Hepatocyte (in vitro differentiated cells): ENCODE results near the gene MRPL1. TPM values are rescaled to one million over a fixed set of nuclear protein-coding genes. Genes with fewer than 3 reads are reported as not detected.

Experiments used
- DNase-seq: peaks from one replicate; pipeline ENCODE4 v3.0.0-alpha.2; 2016; ENCODE audit warnings: low spot score
- H2AFZ ChIP-seq: fragments of 200-600 bp; sonication (generic); 2 replicates; pipeline ENCODE4 v1.6.0; 2016; ENCODE audit warnings: antibody characterized with exemption, mild to moderate bottlenecking
- H3K27ac ChIP-seq: fragments of 200-600 bp; sonication (generic); 2 replicates; pipeline ENCODE4 v1.5.1; 2016; ENCODE audit warnings: mild to moderate bottlenecking
- H3K27me3 ChIP-seq: fragments of 200-600 bp; sonication (generic); 2 replicates; pipeline ENCODE4 v1.6.1; 2016
- H3K36me3 ChIP-seq: fragments of 200-600 bp; sonication (generic); replicated peaks from 2 replicates; pipeline ENCODE4 v1.5.1; 2016; ENCODE audit warnings: low read depth; ENCODE audit not compliant: insufficient read depth
- H3K4me1 ChIP-seq: fragments of 200-600 bp; sonication (generic); 2 replicates; pipeline ENCODE4 v1.5.1; 2016; ENCODE audit warnings: mild to moderate bottlenecking, moderate library complexity; ENCODE audit not compliant: insufficient read depth
- H3K4me2 ChIP-seq: fragments of 200-600 bp; sonication (generic); 2 replicates; pipeline ENCODE4 v1.6.0; 2016
- H3K4me3 ChIP-seq: fragments of 200-600 bp; sonication (generic); 2 replicates; pipeline ENCODE4 v1.5.1; 2016; ENCODE audit warnings: mild to moderate bottlenecking
- H3K79me2 ChIP-seq: fragments of 200-600 bp; sonication (generic); 2 replicates; pipeline ENCODE4 v1.6.0; 2017; ENCODE audit warnings: mild to moderate bottlenecking
- H3K9me2 ChIP-seq: fragments of 200-600 bp; sonication (generic); replicated peaks from 2 replicates; pipeline ENCODE4 v1.6.0; 2017; ENCODE audit warnings: mild to moderate bottlenecking; ENCODE audit not compliant: insufficient read depth
- H3K9me3 ChIP-seq: fragments of 200-600 bp; sonication (generic); 2 replicates; pipeline ENCODE4 v1.5.1; 2016; ENCODE audit warnings: low read depth, mild to moderate bottlenecking
- H4K20me1 ChIP-seq: fragments of 200-600 bp; sonication (generic); 2 replicates; pipeline ENCODE4 v1.6.0; 2016; ENCODE audit warnings: mild to moderate bottlenecking; ENCODE audit not compliant: insufficient read depth, poor library complexity, severe bottlenecking
- EZH2 ChIP-seq: fragments of 200-600 bp; sonication (generic); IDR thresholded peaks from 2 replicates; pipeline ENCODE4 v1.6.1; 2016; ENCODE audit warnings: antibody characterized with exemption, mild to moderate bottlenecking, borderline replicate concordance
- EZH2phosphoT487 ChIP-seq: fragments of 200-600 bp; sonication (generic); IDR thresholded peaks from one replicate; pipeline ENCODE4 v1.6.1; 2018; ENCODE audit warnings: antibody characterized with exemption, mild to moderate bottlenecking, low read depth, moderate library complexity; ENCODE audit not compliant: unreplicated experiment, severe bottlenecking
- WGBS: methylation state at CpG from one replicate; pipeline ENCODE4 v1.1.6; 2016; ENCODE audit warnings: low lambda C conversion rate; ENCODE audit errors: missing lambda C conversion rate; 5-methylcytosine and 5-hydroxymethylcytosine counted together
- polyA plus RNA-seq: library from polyadenylated mRNA; unstranded; fragments of >200 nt; fragmentation: Nextera tagmentation; extraction: Ambion mirVana; gene quantifications from 2 replicates; pipeline ENCODE4 v1.2.1, GENCODE V29; 2016
- total RNA-seq: library from RNA; depleted of rRNA; stranded (reverse); fragments of >200 nt; gene quantifications from 2 replicates; pipeline ENCODE4 v1.2.3, GENCODE V29; 2014
- TF ChIP-seq, protein P1 (sequence below): fragments of 200-600 bp; sonication (generic); IDR thresholded peaks from 2 replicates; pipeline ENCODE4 v1.5.1; 2016; ENCODE audit warnings: antibody characterized with exemption, mild to moderate bottlenecking; ENCODE audit not compliant: poor library complexity

The MRPL1 gene
- total and polyA plus RNA-seq, 2 experiments from 2014 or later, result 19.6 to 27.2 TPM

GRCh38 chr4:77917601-77918000, 55.0 kb downstream of the MRPL1 start:
- Histone ChIP-seq H3K36me3 (no peaks in the 10 kb centered on the region), H3K4me1 (peaks cover 10% of the 10 kb centered on the region), H2AFZ (no peak overlapping the region), H4K20me1 (no peaks in the 10 kb centered on the region), H3K79me2 (no peaks in the 10 kb centered on the region), H3K4me2 (no peak overlapping the region), H3K27me3 (no peaks in the 10 kb centered on the region), H3K9me2 (no peaks in the 10 kb centered on the region), H3K9me3 (no peaks in the 10 kb centered on the region), H3K4me3 (no peak overlapping the region), H3K27ac (no peak overlapping the region)
- no peak for DNase-seq
- 98% methylated on average over 5 of the region's 5 CpGs for WGBS
- TF ChIP-seq EZH2phosphoT487 (no peak), EZH2 (no peak)
- TF ChIP-seq, protein P1, sequence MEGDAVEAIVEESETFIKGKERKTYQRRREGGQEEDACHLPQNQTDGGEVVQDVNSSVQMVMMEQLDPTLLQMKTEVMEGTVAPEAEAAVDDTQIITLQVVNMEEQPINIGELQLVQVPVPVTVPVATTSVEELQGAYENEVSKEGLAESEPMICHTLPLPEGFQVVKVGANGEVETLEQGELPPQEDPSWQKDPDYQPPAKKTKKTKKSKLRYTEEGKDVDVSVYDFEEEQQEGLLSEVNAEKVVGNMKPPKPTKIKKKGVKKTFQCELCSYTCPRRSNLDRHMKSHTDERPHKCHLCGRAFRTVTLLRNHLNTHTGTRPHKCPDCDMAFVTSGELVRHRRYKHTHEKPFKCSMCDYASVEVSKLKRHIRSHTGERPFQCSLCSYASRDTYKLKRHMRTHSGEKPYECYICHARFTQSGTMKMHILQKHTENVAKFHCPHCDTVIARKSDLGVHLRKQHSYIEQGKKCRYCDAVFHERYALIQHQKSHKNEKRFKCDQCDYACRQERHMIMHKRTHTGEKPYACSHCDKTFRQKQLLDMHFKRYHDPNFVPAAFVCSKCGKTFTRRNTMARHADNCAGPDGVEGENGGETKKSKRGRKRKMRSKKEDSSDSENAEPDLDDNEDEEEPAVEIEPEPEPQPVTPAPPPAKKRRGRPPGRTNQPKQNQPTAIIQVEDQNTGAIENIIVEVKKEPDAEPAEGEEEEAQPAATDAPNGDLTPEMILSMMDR, result no peak

DNA sequence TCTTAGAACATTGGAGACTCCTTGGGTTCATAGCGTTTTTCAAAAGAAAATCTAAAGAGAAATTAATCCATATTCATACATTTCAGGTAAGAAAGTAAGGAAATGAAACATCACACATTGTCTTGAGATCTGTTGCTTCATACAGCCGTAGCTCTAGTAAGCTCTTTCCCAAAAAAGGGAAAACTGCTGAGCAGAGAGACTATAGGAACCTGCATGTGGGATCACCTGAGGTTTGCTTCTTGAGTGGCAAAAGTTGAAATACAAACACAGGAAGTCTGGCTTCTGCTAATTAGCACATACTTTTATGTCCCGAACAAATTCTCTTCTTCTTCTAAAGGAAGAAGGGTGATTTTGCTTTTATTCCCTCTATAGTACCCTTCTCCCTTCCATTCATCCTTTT, 57.7 kb downstream of the MRPL1 start:
- H3K27ac ChIP-seq, result peak overlapping the region; percentile 81
- TF ChIP-seq, protein P1, result no peak
- TF ChIP-seq EZH2phosphoT487 (no peak), EZH2 (no peak)

GRCh38 chr4:77921701-77922100, 59.1 kb downstream of the MRPL1 start:
- DNase-seq, result peak; percentile 37
- no peak for TF ChIP-seq EZH2
- H3K4me2 ChIP-seq, result peak overlapping the region; percentile 26
- H4K20me1 ChIP-seq, result no peaks in the 10 kb centered on the region
- no peaks in the 10 kb centered on the region for H3K27me3 ChIP-seq
- WGBS, result 57% methylated on average over 5 of the region's 5 CpGs
- peak overlapping the region; percentile 81 for H3K27ac ChIP-seq
- H3K36me3 ChIP-seq, result no peaks in the 10 kb centered on the region
- H3K9me3 ChIP-seq, result no peaks in the 10 kb centered on the region
- H3K9me2 ChIP-seq, result no peaks in the 10 kb centered on the region
- H2AFZ ChIP-seq, result no peak overlapping the region
- H3K4me1 ChIP-seq, result peaks cover 10% of the 10 kb centered on the region
- H3K79me2 ChIP-seq, result no peaks in the 10 kb centered on the region
- H3K4me3 ChIP-seq, result no peak overlapping the region

More for the DNA sequence above, 57.7 kb downstream of the MRPL1 start:
- no peak overlapping the region for H3K4me2 ChIP-seq
- no peaks in the 10 kb centered on the region for H3K79me2 ChIP-seq
- H4K20me1 ChIP-seq, result no peaks in the 10 kb centered on the region
- H3K4me3 ChIP-seq, result no peak overlapping the region
- H2AFZ ChIP-seq, result no peak overlapping the region
- H3K36me3 ChIP-seq, result no peaks in the 10 kb centered on the region
- peaks cover 10% of the 10 kb centered on the region for H3K4me1 ChIP-seq
- DNase-seq, result no peak
- H3K27me3 ChIP-seq, result no peaks in the 10 kb centered on the region
- H3K9me3 ChIP-seq, result no peaks in the 10 kb centered on the region
- 87% methylated on average over 3 of the region's 3 CpGs for WGBS
- H3K9me2 ChIP-seq, result no peaks in the 10 kb centered on the region

- H3K27ac ChIP-seq, result peak overlapping the region; percentile 76
- H3K4me2 ChIP-seq, result no peak overlapping the region
- WGBS, result 97% methylated on average over 4 of the region's 4 CpGs
Measured at GRCh38 chr4:77922158-77923094, 59.8 kb downstream of the MRPL1 start.

More at GRCh38 chr4:77922158-77923094, 59.8 kb downstream of the MRPL1 start:
- no peak for DNase-seq
- Histone ChIP-seq H3K36me3 (no peaks in the 10 kb centered on the region), H3K9me2 (no peaks in the 10 kb centered on the region), H3K4me1 (peaks cover 10% of the 10 kb centered on the region), H3K27me3 (no peaks in the 10 kb centered on the region), H4K20me1 (no peaks in the 10 kb centered on the region), H3K4me3 (no peak overlapping the region), H3K79me2 (no peaks in the 10 kb centered on the region), H2AFZ (no peak overlapping the region), H3K9me3 (no peaks in the 10 kb centered on the region)
- TF ChIP-seq, protein P1, result no peak
- TF ChIP-seq EZH2 (no peak), EZH2phosphoT487 (no peak)
